Activated naive CD8-positive, alpha-beta T cell treated with anti-CD3 and anti-CD28 coated beads, Interleukin-2, amount 50 U/mL, for 24 hours (primary cell): Measurements from ENCODE around the gene GSTM4.

Source experiments
- ATAC-seq: fragments of 150-1000 bp; cut with Tn5 transposase; one replicate; pipeline ENCODE4 v1.10.0; 2021
- DNase-seq: peaks from one replicate; pipeline ENCODE4 v3.0.0; 2021
- H3K27ac Mint-ChIP-seq: one replicate; pipeline ENCODE4 v1.8.0; 2021; ENCODE audit warnings: mild to moderate bottlenecking, mixed read lengths
- H3K27me3 Mint-ChIP-seq: one replicate; pipeline ENCODE4 v1.8.0; 2021; ENCODE audit warnings: mixed read lengths
- H3K36me3 Mint-ChIP-seq: one replicate; pipeline ENCODE4 v1.8.0; 2021; ENCODE audit warnings: low read depth, mixed read lengths
- H3K4me1 Mint-ChIP-seq: one replicate; pipeline ENCODE4 v1.8.0; 2021; ENCODE audit warnings: mixed read lengths
- H3K4me3 Mint-ChIP-seq: one replicate; pipeline ENCODE4 v1.8.0; 2021; ENCODE audit warnings: mild to moderate bottlenecking, moderate library complexity, mixed read lengths
- H3K9me3 Mint-ChIP-seq: one replicate; pipeline ENCODE4 v1.8.0; 2021; ENCODE audit warnings: mixed read lengths

GSTM4 gene

GRCh38 chr1:109630081-109630897 lies 25.6 kb upstream of the GSTM4 start:
- Mint-ChIP-seq H3K27ac (no peak overlapping the region), H3K4me3 (no peak overlapping the region), H3K4me1 (peaks cover 11% of the 10 kb centered on the region), H3K9me3 (no peaks in the 10 kb centered on the region), H3K27me3 (no peaks in the 10 kb centered on the region), H3K36me3 (peaks cover 24% of the 10 kb centered on the region)
- ATAC-seq (no peak), DNase-seq (peak; percentile 51)

DNA sequence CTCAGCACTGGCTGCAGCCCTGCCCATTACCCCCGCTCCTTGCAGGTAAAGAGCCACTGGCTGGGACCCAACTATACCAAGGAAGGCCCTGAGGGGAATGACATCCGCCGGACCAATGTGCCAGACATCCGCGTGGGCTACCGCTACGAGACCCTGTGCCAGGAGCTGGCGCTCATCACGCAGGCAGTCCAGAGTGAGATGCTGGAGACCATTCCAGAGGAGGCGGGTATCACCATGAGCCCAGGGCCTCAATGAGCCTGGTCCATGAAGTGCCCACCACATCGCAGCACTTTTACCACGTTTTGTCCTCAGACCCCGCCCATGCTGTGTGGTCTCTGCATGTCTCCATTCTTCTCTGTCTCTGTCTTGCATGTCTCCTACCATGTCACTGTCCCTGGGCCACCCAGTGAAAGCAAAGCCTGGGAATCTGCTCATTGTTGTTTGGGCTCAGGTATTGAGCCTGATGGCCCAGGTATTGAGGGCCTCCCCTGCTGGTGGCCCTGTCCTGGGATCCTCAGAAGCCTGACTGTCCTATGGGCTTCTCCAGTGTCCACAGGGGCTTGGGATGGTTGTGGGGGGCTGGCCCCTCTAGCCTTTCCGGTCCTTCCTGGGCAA lies 24.9 kb upstream of the GSTM4 start:
- no peak overlapping the region for H3K27ac Mint-ChIP-seq
- H3K27me3 Mint-ChIP-seq: no peaks in the 10 kb centered on the region
- H3K36me3 Mint-ChIP-seq: peaks cover 24% of the 10 kb centered on the region

DNA sequence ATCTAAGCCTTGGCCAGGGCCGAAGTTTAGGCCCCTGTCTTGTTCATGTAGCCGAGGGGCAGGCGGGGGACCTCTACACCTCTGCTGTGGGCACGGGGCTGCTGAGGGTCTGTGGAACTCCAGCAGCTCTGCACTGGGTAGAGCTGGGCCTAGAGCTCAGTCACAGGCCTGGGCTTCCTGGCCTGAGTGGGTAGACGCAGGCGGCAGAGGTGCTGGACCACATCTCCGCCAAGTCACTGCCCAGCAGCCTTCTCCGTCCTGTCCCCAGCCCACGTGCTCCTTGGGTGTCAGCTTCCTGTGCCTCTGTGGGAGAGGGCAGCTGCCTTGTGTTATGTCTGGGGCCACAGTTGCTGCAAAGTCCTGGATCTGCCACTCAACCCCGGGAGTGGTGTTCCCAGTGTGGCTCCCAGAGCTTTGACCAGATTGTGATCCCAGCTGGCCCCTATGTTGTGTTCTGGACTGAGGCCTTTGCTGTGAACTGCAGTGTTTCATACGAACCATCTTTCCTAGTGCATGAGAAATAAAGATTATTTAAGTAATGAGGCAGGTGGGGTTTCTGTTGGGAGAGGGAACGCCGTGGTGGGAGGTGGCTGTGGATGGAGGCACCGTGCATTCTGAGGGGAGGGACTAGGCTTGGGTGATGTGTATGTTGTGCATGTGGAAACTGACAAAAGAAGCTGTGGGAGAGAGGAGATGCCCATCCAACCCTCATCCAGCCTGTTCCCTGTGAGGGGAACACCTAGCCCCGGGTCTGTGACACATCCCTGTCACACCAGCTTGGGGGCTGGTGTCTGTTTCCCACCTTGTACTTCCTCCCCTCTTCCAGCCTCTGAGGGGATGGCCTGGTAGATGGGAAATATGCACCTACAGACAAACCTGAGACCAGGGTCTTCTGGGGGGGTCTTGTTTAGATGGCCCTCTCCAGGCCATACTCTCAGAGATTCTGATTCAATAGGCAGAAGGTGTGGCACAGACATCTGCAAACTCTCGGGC lies 24.1 kb upstream of the GSTM4 start:
- H3K27me3 Mint-ChIP-seq: no peaks in the 10 kb centered on the region
- DNase-seq (no peak), ATAC-seq (no peak)
- no peak overlapping the region for H3K4me3 Mint-ChIP-seq
- no peaks in the 10 kb centered on the region for H3K9me3 Mint-ChIP-seq
- H3K36me3 Mint-ChIP-seq: peaks cover 24% of the 10 kb centered on the region
- peaks cover 18% of the 10 kb centered on the region for H3K4me1 Mint-ChIP-seq
- no peak overlapping the region for H3K27ac Mint-ChIP-seq

More for the DNA sequence above, 24.9 kb upstream of the GSTM4 start:
- Mint-ChIP-seq H3K9me3 (no peaks in the 10 kb centered on the region), H3K4me3 (no peak overlapping the region), H3K4me1 (peaks cover 18% of the 10 kb centered on the region)
- ATAC-seq: no peak
- DNase-seq: no peak

GRCh38 chr1:109632671-109633346 lies 23.1 kb upstream of the GSTM4 start:
- no peaks in the 10 kb centered on the region for H3K9me3 Mint-ChIP-seq
- no peaks in the 10 kb centered on the region for H3K27me3 Mint-ChIP-seq
- no peak overlapping the region for H3K4me3 Mint-ChIP-seq
- DNase-seq (no peak), ATAC-seq (no peak)
- H3K4me1 Mint-ChIP-seq: peaks cover 18% of the 10 kb centered on the region
- no peak overlapping the region for H3K27ac Mint-ChIP-seq
- peaks cover 19% of the 10 kb centered on the region for H3K36me3 Mint-ChIP-seq

- Mint-ChIP-seq H3K27me3 (no peaks in the 10 kb centered on the region), H3K4me3 (no peak overlapping the region), H3K9me3 (no peaks in the 10 kb centered on the region), H3K4me1 (peaks cover 18% of the 10 kb centered on the region), H3K36me3 (peaks cover 16% of the 10 kb centered on the region), H3K27ac (no peak overlapping the region)
- no peak for DNase-seq
- ATAC-seq: peak; percentile 42
These were observed 21.6 kb upstream of the GSTM4 start for GRCh38 chr1:109634292-109634691.

DNA sequence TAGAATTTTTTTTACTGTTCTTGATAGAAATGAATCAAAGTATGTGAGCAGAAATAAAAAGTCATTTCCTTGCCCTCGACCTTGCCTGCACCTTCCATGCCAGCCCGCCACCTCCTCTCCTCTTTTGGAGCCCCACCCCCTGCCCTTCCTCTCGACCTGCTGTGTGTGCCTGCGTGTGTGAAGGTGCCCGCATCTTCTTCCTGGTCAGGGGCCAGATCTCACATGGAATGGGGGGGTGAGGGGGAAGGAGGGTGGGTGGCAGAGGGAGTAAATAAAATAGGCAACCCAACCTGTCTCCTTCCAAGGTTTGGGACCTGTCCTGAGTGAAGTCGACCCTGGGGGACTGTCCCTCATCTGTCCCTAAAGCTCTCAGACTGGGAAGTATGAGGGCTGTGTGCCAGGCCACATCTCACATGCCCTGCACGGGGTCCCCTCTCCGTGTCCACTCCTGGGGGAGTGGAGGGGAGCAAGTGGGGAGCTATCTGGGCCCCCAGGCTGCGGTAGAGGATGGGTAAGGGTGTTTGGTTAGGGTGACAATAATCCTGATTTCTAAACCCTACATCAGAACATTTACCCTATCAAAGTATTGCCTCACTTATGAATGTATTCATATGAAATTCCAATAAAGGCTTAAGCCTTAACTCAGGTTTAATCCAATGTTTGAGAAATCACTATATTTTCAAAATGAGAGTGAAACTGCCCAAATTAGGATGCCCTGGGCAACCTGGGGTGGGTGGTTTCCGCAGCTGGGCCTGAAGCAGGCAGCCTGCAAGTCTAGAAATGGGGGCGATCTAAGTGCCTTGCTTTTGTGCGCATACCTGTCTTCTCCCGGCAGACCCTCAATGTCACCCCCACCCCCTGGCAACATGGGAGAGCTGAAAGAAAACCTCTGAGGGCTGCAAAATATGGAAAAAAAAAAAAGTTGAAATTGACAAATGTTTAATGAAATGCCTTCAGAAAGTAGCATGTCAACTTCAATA lies 20.8 kb upstream of the GSTM4 start:
- H3K27me3 Mint-ChIP-seq: no peaks in the 10 kb centered on the region
- ATAC-seq (no peak), DNase-seq (no peak)
- peaks cover 10% of the 10 kb centered on the region for H3K36me3 Mint-ChIP-seq
- peaks cover 20% of the 10 kb centered on the region for H3K4me1 Mint-ChIP-seq
- H3K27ac Mint-ChIP-seq: no peak overlapping the region
- H3K9me3 Mint-ChIP-seq: no peaks in the 10 kb centered on the region
- no peak overlapping the region for H3K4me3 Mint-ChIP-seq

DNA sequence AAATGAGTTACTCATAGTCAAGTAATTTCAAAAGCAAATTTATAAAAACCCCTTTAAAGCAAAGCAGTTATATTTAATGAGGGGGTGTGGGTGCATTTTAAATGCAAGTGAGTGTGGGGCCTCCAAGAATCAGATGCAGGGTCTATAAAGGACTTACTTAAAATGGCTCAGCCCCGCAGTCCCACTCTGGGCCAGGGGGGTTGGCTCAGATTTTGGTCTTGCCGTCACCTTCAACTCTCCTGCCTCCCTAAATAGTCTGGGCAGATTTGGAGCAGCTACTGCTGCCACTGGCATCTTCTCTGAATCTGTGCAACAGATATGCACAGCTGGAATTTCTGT lies 20.1 kb upstream of the GSTM4 start:
- Mint-ChIP-seq H3K27ac (no peak overlapping the region), H3K4me1 (peaks cover 23% of the 10 kb centered on the region)

GRCh38 chr1:109636201-109636952 lies 19.5 kb upstream of the GSTM4 start:
- peaks cover 4% of the 10 kb centered on the region for H3K36me3 Mint-ChIP-seq
- H3K27me3 Mint-ChIP-seq: no peaks in the 10 kb centered on the region
- H3K9me3 Mint-ChIP-seq: no peaks in the 10 kb centered on the region
- H3K4me1 Mint-ChIP-seq: peaks cover 26% of the 10 kb centered on the region
- DNase-seq (no peak), ATAC-seq (no peak)
- H3K27ac Mint-ChIP-seq: no peak overlapping the region
- H3K4me3 Mint-ChIP-seq: no peak overlapping the region

More for the DNA sequence above, 20.1 kb upstream of the GSTM4 start:
- DNase-seq (no peak), ATAC-seq (no peak)
- Mint-ChIP-seq H3K4me3 (no peak overlapping the region), H3K27me3 (no peaks in the 10 kb centered on the region), H3K36me3 (peaks cover 8% of the 10 kb centered on the region), H3K9me3 (no peaks in the 10 kb centered on the region)

DNA sequence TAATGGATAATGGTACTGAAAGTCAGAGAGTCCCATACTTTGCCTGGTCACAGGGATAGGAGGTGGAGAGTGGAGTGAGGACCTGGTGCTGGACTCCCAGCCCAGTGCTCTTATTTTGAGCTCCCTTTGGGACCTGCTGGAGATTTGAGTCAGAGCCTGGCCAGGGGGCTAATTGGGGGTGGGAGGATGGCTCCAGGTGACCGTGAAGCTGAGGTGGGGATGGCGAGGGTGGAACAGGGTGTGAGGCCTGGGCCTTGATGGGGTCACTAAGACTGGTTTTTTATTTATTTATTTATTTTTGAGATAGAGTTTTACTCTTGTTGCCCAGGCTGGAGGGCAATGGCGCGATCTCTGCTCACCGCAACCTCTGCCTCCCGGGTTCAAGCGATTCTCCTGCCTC lies 18.5 kb upstream of the GSTM4 start:
- no peaks in the 10 kb centered on the region for H3K9me3 Mint-ChIP-seq
- H3K27me3 Mint-ChIP-seq: no peaks in the 10 kb centered on the region
- ATAC-seq (no peak), DNase-seq (no peak)
- no peaks in the 10 kb centered on the region for H3K36me3 Mint-ChIP-seq
- H3K4me1 Mint-ChIP-seq: peaks cover 26% of the 10 kb centered on the region
- no peak overlapping the region for H3K27ac Mint-ChIP-seq
- H3K4me3 Mint-ChIP-seq: no peak overlapping the region

DNA sequence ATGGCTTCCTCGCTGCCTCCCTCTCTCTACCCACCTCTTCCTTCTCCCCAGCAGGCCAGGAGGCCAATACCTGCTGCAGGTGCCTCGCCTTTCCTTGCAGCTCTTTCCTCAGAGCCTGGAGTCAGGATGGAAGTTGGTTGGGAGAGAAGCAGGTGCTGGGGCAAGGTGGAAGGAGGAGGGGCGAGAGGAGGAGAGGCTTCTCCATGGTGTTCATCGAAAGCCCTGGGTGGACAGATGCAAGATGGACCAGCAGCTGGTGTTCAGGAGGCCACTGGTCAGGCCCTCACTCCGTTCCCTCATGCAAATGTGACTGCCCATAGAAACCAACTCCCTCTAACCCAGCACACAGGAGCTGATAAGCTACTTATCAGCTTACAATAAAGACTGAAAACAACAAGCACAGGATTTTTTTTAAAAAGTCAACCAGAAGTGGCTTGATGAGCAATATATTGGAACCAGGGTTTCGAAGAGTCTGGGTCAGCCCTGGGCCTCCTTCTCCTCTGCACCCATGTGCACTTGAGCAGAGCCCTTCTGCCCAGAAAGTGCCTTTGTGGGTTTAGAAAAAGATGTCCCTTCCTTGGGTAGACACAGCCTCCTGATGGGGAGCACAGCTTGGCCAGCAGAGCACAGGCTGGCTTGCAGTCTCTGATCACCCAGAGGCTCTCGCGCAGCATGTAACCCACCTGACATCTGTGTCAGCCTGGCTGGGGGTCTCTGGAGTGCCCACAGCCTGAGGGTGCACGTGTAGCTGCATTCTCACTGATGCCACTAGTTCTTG lies 16.6 kb upstream of the GSTM4 start:
- DNase-seq (no peak), ATAC-seq (no peak)
- Mint-ChIP-seq H3K27me3 (no peaks in the 10 kb centered on the region), H3K4me1 (peaks cover 29% of the 10 kb centered on the region), H3K27ac (no peak overlapping the region), H3K9me3 (no peaks in the 10 kb centered on the region), H3K36me3 (no peaks in the 10 kb centered on the region), H3K4me3 (no peak overlapping the region)

GRCh38 chr1:109639841-109640184 lies 16.1 kb upstream of the GSTM4 start:
- Mint-ChIP-seq H3K4me3 (no peak overlapping the region), H3K4me1 (peaks cover 23% of the 10 kb centered on the region), H3K27me3 (no peaks in the 10 kb centered on the region), H3K9me3 (no peaks in the 10 kb centered on the region), H3K36me3 (no peaks in the 10 kb centered on the region), H3K27ac (no peak overlapping the region)
- no peak for DNase-seq
- peak; percentile 3 for ATAC-seq

DNA sequence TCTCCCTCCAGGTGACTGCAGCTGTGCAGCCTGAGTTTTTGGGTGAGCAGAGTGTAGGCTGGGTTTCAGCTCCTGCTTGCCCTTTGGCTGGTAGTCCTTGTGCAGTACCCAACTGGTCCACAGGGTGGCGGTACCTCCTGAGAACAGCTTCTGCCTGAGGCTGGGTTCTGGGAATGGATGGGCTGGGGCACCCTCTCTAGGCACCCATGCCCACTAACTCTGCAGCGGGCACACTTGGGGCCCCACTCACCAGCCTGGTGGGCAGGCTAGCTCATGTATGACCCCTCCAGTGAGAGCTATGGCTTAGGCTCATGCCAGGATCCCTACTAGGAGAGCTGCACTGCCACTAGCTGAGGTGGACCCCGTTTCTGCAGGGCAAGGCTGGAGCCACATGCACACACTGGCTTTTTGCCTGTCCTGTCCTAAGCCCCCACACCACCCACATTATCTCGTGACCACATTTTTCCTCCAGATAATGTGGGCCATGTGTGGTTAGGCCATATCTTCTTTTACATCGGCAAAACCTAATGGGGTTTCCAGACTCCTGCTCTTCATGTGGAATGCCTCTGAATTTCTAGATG lies 15.5 kb upstream of the GSTM4 start:
- Mint-ChIP-seq H3K27ac (no peak overlapping the region), H3K4me3 (no peak overlapping the region), H3K36me3 (no peaks in the 10 kb centered on the region), H3K27me3 (no peaks in the 10 kb centered on the region), H3K9me3 (no peaks in the 10 kb centered on the region), H3K4me1 (peaks cover 18% of the 10 kb centered on the region)
- peak; percentile 72 for ATAC-seq
- peak; percentile 96 for DNase-seq
